GM18519 (cell line): Measurements from ENCODE around the gene DPF1.
"Not testable (repeated sequence)": the region's sequence is repeated elsewhere in the genome, so short reads cannot be mapped to it uniquely, and the experiment has no call there.

Experiments used
- ATAC-seq: cut with Tn5 transposase; IDR thresholded peaks from one replicate; pipeline ENCODE4 v1.9.1; 2021; ENCODE audit warnings: mild to moderate bottlenecking, moderate library complexity; ENCODE audit not compliant: unreplicated experiment, low FRiP score

DPF1 gene

DNA sequence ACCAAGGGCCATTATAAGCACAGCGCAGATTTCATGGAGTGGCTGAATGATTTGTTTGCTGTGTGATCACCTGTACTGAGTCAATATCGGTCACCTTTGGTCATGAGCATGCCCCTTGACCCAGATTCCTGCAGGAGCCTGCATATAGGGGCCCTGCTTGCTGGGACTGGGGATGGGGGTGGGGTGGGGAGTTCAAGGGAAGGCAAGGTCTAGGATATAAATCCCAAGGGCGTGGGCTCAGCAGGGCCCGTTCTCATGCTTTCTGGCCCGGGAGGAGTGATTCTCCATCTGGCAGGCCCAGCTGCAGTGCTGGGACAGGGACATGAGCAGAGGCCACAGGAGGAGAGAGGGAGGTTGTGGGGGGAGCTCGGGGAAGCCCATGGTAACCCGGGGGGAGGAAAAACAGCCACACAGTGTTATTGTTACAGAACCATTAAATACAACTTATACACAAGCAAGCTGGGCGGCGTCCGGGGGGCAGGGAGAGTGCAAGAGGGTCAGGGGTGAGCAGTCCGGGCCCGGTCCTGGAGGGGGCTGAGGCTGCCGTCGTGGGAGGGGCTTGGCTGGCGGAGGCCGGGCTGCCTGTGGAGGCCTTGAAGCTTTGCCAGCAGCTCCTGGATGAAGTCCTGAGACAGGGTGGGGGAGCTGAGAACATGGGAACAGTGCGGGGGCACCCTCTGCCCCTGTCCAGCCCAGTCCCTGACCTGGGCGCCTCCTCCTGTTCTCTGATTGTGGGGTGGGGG is 27.0 kb upstream of the DPF1 start:
- ATAC-seq = no peak

DNA sequence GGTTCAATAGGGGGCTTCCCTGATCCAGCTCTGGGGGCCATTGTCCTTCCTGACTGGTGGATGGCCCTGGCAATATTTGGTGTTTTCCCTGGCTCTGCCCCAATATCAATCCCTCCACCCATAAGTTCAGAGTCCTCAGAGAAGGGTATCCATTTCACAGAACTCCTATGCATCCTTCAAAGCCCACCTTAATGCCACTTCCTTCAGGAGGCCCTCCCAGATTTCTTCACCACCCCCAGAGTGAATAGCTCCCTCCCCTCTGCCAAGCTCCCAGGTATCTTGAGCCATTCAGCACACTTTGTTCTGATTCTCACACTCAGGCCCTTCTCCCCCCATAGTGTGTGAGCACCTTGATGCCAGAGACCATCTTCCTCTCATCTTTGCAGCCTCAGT is 26.4 kb upstream of the DPF1 start:
- no peak for ATAC-seq

- ATAC-seq = no peak
Measured at GRCh38 chr19:38248421-38248820, 24.4 kb upstream of the DPF1 start.

DNA sequence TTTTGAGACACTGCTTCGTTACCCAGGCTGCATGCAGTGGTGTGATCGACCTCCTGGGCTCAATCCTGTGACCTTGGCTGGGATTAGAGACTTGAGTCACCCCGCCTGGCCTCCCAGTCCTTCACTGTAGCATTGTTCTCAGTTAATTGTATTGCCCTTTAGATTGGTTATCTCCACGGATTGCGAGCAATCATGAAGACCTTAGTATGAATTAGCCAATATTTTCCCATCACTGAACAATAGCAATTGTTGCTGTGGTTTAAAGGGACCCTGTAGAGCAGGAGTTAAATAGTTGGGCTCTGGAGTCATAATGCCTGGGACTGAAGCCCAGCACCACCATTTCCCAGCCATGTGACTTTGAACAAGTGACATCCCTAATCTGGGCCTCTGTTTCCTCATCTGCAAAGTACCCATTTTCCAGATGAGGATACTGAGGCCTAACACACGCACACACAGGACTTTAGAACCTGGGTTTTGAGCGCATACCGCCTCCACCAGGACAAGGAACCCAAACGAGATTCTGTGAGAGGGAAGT is 23.8 kb upstream of the DPF1 start:
- ATAC-seq = no peak

GRCh38 chr19:38247126-38247525 is 23.1 kb upstream of the DPF1 start:
- ATAC-seq = no peak

- ATAC-seq = no peak
Measured at GRCh38 chr19:38245826-38246498, 21.9 kb upstream of the DPF1 start.

- no peak for ATAC-seq
Measured at GRCh38 chr19:38243279-38243673, 19.3 kb upstream of the DPF1 start.

DNA sequence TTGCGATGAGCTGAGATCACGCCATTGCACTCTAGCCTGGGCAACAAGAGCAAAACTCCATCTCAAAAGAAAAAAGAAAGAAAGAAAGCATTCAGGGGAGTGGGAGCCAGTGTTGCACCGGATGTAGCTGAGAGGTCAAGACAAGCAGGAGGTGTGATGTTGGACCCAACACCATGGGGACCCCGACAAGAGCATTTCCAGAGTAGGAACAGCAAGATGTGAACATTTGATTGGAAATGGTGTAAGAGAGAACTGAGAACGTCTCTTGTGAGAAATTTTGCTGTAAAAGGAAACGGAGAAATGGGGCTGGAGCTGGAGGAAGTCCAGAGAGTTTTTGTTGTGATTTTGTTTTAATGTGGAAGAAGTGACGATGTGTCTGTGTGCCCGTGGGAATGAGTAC is 15.8 kb upstream of the DPF1 start:
- no peak for ATAC-seq

DNA sequence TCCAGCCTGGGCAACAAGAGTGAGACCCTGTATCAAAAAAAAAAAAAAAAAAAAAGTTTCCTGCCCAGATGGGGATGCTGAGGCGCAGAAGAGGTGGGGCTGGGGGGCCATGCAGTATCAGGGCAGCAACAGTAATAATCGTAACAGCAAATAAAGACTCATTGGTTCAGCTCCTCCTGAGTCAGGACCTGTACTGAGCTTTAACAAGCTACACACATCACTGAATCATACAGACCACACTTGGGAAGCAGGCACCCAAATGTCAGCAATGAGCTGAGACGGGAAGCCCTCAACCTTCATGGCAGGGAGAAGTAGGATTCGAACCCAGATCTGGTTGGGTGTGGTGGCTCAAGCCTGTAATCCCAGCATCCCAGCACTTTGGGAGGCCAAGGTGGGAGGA is 10.6 kb upstream of the DPF1 start:
- no peak for ATAC-seq

GRCh38 chr19:38233740-38234251 is 9.8 kb upstream of the DPF1 start:
- ATAC-seq = no peak

GRCh38 chr19:38231918-38232317 is 7.9 kb upstream of the DPF1 start:
- ATAC-seq = no peak

GRCh38 chr19:38230506-38231133 is 6.6 kb upstream of the DPF1 start:
- ATAC-seq = not testable (repeated sequence)

DNA sequence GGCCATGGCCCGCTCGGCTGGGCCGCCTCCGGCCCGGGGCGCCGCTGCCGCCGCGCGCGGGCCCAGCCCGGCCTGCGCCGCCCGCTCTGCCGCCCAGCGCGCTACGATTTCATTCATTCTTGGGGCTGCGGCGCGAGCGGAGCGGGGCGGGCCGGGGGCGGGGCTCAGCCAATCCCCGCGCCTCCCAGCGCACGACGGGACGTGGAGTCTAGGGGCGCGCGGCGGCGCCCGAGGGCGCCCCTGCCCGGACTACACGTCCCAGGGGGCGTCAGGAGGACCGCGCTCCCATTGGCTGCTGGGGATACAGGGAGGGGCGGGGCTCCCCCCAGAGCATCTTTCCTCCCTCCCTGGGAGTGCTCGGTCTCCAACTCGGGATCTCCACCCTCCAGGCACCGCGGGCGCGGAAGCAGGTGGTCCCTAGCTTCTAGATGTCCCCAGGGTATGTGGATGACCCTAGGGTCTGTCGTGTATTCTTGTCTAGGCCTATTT is 5.6 kb upstream of the DPF1 start:
- ATAC-seq = no peak

DNA sequence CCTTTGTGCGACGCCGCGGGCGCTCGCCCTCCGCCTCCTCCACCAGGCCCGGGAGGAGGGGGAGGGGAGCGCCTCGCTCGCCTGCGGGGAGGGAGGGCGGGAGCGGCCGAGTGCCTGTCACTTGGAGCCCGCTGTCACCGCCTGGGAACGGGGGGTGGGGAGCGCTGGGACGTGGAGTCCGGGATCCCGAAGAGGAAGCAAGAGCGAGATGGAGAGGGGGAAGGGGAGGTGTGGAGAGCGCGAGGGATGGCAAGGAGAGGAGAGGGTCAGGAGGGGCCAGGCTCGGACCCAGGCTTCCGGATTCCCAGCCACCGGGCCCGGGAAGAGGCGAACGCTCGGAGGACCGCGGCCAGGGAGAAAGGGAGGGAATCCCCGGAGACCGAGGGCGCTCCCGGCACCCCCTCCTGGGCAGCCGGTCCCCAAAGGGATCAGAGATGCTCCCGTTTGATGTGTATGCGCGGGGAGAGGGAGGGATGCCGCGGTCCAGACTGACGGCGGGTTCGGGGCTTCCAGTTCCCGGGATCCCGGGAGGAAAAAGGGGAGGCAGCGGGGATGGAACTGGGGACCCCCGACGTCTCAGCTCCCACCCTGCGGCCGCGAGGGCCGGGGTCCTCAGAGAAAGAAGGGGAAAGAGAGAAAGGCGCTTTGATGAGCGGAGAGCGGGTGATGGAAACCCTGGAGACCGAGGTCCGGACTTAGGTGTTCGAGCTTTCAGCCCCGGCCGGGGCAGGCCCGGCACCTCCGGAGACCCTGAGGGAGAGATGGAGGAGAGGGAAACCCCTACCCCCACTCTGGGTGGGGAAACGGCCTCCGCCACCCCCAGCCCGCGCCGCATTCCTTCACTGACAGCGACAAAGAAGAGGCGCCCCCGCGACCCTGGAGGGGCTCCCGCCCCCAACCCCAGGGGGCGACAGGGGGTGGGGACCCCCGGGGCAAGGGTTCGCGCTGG is 4.7 kb upstream of the DPF1 start:
- no peak for ATAC-seq

DNA sequence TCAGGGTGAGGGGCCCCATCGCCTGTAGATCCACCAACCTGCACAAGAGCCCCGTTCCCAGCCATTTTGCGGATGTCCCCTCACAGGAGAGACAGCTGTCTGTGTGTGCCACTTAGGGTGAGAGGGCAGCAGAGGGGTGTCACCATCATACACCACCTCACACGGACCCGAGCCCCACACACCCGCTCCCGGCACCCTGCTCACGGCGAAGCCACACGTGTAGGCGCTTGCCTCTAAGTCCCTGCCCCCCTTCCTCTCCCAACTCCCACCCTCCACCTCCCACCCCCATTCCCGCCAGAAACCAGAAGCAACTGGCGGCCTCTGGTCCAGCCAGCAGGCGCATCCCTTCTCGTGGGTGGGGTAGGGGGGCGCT is 4.0 kb upstream of the DPF1 start:
- no peak for ATAC-seq

DNA sequence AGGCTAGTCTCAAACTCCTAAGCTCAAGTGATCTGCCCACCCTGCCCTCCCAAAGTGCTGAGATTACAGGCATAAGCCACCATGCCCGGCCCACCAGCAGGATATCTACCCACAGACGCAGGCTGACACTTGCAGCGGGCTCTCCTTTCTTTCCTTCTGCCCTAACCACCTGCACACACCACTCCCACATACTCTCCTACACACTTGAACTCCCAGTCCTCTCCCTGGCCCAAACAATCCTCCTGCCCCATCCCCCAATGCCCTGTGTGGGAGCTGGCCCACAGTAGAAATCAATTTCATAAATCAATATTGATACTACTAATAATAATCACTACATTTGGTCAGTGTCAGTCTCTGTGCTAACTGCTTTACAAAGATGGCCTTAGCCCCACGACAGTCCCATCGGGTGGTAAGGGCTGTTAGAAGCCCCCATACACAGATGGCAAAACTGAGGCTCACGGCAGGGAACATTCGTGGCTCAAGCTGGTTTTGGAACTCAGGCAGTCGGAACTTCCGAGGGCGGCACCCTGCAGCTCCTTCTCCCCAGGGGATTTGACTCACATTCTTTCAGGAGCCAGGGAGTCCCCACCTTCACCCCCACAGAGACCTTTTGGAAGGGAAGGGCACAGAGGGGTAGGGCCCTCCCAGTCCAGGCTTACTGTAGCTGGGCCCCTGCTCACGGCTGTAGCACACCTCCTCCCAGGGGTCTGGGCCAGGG is 3.4 kb upstream of the DPF1 start:
- ATAC-seq = no peak

GRCh38 chr19:38224863-38225218 is 819 bp upstream of the DPF1 start:
- not testable (repeated sequence) for ATAC-seq

DNA sequence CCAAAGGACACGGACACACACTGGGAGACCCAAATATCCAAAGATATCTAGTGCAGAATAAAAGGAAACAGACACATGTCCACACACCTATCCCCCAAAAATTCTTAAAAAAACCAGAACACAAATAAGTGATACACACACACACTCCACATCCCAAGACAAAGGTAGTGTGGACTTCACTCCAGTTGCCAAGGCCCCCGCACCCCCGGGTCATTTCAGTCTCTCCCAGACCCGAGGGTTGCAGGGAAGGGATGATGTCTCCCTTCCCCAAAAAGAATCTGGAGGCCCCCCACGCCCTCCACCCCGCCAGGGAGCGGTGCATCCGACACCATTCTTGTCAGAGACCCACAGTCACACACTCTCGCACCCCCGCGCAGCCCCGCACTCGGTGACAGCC is 407 bp downstream of the DPF1 start:
- no peak for ATAC-seq

GRCh38 chr19:38223119-38223523 is 901 bp downstream of the DPF1 start:
- ATAC-seq = no peak
